GM12865 (cell line): ENCODE results near the gene HMX1.

ENCODE experiments used
- DNase-seq: peaks from one replicate; pipeline ENCODE4 v3.0.0; 2010; ENCODE audit warnings: low read depth
- H3K4me3 ChIP-seq: 2 replicates; pipeline ENCODE4 v1.5.1; 2011; ENCODE audit warnings: mild to moderate bottlenecking, low read depth, low read length, control low read depth
- CTCF ChIP-seq: IDR thresholded peaks from 2 replicates; pipeline ENCODE4 v1.5.1; 2011; ENCODE audit warnings: low read length, control low read depth, low read depth, inconsistent platforms; ENCODE audit not compliant: insufficient read depth; ENCODE audit errors: missing control alignments

The HMX1 gene

DNA sequence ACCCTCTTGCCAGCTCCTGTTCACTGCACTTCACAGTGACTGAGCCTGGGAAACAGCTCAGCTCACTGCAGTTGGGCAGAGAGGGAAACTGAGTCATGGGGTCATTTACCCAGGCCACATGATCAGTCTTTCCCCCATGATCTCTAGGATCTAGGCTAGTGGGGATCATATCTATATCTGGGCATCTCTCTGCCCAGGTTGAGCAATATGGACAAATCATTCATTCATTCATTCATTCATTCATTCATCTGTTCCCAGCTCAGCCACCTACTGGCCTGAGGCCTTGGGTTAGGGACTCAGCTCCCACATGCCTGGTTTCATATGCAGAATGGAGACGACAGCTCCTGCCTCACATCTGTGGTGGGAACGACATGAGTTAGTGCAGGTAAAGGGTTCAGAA lies 45.3 kb upstream of the HMX1 start:
- no peak for TF ChIP-seq CTCF
- no peak overlapping the region for H3K4me3 ChIP-seq
- no peak for DNase-seq

DNA sequence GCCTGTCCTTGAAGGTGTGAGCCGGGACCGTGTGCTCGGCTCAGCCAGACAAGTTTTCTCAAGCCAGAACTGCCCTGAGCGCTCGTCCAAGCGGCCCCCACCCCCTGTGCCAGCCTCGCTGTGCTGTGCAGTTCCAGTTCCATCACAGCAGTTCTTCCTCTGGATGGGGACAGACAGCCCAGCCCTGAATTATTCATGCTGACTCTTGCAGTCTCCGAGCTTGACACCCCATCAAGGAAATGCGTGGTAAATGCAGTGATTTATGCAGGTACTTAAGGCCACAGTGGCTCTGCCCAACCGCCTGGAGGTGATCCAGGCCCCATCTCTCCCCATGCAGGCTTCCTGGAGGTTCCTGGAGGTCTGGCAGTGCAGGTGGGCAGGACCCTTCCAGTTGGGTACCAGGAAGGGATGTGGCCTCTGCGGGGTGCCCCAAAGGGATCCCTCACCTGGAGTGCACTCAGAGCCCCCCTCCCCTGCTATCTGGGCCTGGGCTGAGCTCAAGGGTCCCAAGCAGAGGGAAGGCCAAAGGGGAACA lies 44.8 kb upstream of the HMX1 start:
- no peak for TF ChIP-seq CTCF
- no peak overlapping the region for H3K4me3 ChIP-seq
- DNase-seq: no peak

DNA sequence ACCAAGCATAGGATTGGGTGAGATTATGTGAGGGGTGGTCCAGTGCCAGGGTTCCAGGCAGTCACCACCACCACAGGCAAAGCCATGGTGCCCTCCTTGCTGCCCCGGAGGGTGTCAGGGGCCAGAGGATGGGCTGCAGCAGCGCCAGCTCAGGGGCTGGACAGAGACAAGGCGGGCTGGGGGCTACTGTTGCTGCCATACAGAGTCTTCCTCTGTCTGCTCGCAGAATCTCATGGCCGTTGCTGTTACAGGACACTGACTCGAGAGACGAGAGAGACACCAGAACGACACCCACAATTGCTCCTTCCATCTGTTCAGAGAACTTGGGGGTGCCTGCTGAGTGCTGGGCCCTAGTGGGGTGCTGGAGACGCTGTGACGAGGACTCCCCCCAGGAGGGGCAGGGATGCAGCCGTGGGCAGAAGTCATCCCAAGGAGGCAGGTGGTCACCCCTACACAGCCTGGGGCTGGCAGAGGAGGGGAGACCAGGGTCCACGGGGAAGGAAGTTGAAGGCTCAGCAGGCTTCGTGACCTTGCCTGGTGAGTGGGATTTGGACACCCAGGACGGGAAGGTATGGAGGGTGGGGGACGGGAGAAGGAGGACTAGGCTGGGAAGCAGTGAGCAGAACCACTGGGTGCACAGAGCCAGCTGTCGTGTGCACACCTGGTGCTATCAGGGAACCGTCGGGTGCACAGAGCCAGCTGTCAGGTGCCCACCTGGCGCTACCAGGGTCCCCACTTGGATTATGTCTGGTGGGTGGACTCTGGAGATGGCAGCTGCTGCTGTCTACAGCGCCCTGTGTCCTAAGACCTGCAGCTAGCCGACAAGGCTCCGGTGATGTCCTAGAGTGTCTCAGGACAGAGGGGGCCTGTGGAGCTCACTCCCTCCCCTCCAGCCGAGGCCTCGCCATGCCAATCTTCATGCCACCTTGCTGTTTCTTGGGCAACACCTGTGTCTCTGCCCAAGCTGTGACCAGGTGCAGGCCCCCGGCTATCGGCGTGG lies 43.9 kb upstream of the HMX1 start:
- DNase-seq: no peak
- TF ChIP-seq CTCF: no peak
- H3K4me3 ChIP-seq: no peak overlapping the region

DNA sequence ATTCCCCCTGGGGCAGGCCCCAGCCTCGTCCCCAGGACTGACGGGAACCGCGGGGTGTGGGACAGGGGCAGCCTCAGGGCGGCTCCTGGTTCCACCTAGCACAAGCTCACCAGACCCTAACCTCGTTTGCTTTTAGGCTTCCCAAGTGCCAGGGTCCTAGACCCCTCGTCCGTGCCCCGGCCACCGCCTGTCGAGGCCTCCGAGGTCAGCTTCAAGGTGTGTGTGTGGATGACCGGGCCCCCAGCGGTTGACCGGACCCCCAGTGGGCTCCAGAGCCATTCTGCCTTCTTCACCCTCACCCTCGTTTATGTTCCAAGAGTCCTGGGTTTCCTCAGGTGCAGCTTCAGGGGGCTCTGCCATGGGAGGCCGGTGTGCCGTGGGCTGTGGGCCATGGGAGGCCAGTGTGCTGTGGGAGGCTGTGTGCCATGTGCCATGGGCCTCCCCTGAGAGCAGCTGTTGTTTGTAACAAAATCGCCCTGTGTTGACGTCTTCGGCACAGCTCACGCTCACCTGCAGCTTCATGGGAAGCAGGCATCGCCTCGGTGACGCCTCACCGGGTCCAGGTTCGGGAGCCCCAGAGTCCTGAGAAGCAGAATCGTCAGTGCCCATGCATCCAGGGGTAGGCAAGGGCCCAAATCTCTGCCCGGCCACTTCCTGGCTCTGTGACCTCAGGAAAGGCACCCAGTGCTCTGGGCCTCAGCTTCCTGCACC lies 43.0 kb upstream of the HMX1 start:
- TF ChIP-seq CTCF: no peak
- DNase-seq: no peak

DNA sequence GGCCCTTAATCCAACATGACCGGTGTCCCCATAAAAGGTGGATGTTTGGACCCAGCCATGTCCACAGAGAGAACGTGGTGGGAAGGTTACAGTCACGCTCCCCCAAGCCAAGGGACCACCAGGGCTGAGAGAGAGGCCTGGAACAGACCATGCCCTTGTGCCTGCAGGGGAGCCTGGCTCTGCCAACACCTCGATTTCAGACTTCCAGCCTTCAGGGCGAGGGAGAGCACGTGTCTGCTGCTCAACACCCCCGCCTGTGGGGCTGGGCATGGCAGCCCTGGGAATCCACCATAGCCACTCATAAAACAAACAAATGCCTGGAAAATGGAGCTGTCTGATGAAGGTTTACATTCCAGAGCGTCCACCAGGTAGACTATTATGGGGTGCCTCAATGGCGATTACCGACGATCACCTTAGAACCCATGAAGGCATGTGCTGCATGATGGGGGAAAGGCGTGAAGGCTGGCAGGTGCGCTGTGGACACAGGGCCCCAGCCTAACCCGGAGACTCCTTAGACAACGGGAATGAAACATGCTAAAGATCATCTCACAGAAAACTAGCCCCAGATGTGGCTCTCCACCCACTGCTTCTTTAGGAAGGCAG lies 42.3 kb upstream of the HMX1 start:
- no peak overlapping the region for H3K4me3 ChIP-seq
- DNase-seq: no peak
- no peak for TF ChIP-seq CTCF

More for the DNA sequence above, 43.0 kb upstream of the HMX1 start:
- no peak overlapping the region for H3K4me3 ChIP-seq

- DNase-seq: no peak
- H3K4me3 ChIP-seq: no peak overlapping the region
- no peak for TF ChIP-seq CTCF
Measured at GRCh38 chr4:8913121-8913857, 41.6 kb upstream of the HMX1 start.
